B cell (primary cell): ENCODE data around the gene DACH1.

Experiments used
- EZH2 ChIP-seq: IDR thresholded peaks from 2 replicates; pipeline ENCODE4 v1.6.1; 2012; ENCODE audit warnings: borderline replicate concordance, low read depth, mild to moderate bottlenecking, moderate library complexity, low read length; ENCODE audit not compliant: insufficient read depth, poor library complexity, severe bottlenecking
- TF ChIP-seq, protein P1 (sequence below): fragments of 200-600 bp; IDR thresholded peaks from one replicate; pipeline ENCODE4 v1.8.0; 2022; ENCODE audit warnings: antibody characterized with exemption, mild to moderate bottlenecking

- TF ChIP-seq, protein P1, sequence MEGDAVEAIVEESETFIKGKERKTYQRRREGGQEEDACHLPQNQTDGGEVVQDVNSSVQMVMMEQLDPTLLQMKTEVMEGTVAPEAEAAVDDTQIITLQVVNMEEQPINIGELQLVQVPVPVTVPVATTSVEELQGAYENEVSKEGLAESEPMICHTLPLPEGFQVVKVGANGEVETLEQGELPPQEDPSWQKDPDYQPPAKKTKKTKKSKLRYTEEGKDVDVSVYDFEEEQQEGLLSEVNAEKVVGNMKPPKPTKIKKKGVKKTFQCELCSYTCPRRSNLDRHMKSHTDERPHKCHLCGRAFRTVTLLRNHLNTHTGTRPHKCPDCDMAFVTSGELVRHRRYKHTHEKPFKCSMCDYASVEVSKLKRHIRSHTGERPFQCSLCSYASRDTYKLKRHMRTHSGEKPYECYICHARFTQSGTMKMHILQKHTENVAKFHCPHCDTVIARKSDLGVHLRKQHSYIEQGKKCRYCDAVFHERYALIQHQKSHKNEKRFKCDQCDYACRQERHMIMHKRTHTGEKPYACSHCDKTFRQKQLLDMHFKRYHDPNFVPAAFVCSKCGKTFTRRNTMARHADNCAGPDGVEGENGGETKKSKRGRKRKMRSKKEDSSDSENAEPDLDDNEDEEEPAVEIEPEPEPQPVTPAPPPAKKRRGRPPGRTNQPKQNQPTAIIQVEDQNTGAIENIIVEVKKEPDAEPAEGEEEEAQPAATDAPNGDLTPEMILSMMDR = no peak
- TF ChIP-seq EZH2 = no peak
Observed at GRCh38 chr13:71830323-71830722, 36.7 kb downstream of the DACH1 start.
